22Rv1 (cell line): ENCODE data around the gene PYDC2.

Source experiments
- H3K27ac ChIP-seq: fragments of 450-650 bp; 2 replicates; pipeline ENCODE4 v1.5.1; 2017
- ZFX ChIP-seq: fragments of 450-650 bp; IDR thresholded peaks from 2 replicates; pipeline ENCODE4 v1.6.1; 2017; ENCODE audit warnings: antibody characterized with exemption, borderline replicate concordance
- TF ChIP-seq, protein P1 (sequence below): fragments of 450-650 bp; IDR thresholded peaks from 2 replicates; pipeline ENCODE4 v1.5.1; 2017; ENCODE audit warnings: mild to moderate bottlenecking

Gene PYDC2

DNA sequence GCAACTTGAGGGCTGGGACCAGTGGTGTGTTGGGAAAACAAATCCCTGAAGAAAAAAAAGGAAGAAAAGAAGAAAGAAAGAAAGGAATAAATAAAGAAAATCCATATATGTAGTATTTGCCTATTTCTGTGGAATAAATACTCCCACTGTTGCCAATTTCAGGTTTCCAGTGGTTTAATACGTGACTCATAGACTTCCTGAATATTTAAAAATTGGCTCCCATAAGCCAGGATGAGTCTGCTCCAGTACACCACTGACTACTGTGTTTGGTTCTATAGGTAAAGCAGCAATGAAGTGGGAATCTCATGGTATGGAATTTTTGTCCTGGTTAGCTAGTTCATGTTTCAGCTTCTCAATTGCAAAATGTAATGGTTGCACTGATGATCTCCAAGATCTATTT, 31.6 kb downstream of the PYDC2 start:
- TF ChIP-seq ZFX, result no peak
- TF ChIP-seq, protein P1, sequence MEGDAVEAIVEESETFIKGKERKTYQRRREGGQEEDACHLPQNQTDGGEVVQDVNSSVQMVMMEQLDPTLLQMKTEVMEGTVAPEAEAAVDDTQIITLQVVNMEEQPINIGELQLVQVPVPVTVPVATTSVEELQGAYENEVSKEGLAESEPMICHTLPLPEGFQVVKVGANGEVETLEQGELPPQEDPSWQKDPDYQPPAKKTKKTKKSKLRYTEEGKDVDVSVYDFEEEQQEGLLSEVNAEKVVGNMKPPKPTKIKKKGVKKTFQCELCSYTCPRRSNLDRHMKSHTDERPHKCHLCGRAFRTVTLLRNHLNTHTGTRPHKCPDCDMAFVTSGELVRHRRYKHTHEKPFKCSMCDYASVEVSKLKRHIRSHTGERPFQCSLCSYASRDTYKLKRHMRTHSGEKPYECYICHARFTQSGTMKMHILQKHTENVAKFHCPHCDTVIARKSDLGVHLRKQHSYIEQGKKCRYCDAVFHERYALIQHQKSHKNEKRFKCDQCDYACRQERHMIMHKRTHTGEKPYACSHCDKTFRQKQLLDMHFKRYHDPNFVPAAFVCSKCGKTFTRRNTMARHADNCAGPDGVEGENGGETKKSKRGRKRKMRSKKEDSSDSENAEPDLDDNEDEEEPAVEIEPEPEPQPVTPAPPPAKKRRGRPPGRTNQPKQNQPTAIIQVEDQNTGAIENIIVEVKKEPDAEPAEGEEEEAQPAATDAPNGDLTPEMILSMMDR, result no peak
- no peak overlapping the region for H3K27ac ChIP-seq

DNA sequence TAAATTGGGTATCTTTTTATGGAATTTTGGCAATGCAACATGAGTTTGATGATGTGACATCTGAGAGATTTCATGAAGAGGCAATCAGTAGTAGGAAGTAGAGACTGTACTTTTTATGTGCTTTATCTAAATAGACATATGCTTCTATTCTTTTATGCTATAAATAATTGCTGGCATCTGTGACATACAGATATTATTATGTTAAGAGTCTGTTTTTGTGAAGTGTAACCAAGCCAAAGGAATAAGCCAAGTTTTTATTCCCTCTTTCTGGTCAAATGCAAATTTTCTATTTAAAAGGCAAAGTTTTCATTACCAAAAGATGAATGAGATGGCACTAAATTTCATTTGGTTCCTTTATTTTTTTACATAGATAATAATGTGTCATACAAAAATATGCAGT, 32.4 kb downstream of the PYDC2 start:
- TF ChIP-seq, protein P1, result no peak
- TF ChIP-seq ZFX, result no peak
- H3K27ac ChIP-seq, result no peak overlapping the region

DNA sequence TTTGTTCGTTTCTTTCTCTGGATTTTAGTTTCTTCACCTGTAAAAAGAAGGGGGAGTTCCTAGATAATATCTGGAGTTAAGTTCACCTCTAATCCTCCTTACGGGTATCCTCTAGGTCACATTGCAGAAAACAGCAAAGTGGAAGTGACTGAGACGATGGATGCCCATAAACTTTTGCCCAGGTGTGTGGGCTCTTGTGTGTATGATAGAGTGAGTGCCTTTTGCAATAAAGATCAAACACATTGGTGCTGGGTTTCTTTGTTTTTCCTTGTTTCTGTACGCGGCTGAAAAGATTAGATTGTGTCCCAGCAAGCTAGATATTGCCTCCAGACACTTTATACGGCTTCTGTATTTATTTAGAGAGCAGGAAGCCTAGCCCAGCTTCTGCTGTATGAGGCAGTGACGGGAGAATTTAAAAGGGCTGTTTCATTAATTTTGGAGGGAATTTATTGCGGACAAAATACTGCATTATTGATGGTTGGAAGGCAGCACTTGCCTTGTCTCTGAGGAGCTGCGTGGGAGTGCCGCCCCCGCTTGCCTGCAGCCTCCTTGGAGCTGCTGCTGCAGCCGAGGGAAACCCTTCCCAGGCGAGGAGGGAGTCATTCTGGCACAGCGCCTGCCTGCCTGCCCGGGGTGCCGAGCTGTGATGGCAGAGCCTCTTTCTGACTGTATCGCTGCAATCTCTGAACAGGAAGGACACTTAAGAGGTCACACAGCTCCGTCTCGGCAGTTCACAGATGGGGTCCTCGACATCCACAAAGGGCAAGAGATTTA, 38.5 kb downstream of the PYDC2 start:
- no peak overlapping the region for H3K27ac ChIP-seq

DNA sequence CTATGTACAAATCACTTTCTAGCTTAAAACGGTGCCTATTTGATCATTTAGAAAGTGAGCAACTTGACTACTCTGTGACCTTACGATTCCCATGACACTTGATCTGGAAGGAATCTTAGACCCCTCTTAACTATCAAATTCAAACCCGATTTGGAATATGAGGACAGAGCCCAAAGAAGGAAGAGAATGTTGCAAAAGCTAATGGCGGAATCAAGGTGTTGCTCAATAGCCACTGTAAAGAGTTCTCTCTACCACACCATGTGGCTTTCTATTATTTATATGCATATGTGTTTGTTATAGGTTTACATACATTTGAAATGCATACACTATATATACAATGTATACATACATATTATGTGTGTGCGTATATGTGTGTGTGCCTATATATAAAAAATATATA, 39.9 kb downstream of the PYDC2 start:
- H3K27ac ChIP-seq, result no peak overlapping the region
- TF ChIP-seq, protein P1, result no peak
- no peak for TF ChIP-seq ZFX

More for the DNA sequence above, 38.5 kb downstream of the PYDC2 start:
- no peak for TF ChIP-seq ZFX
- TF ChIP-seq, protein P1, result no peak

DNA sequence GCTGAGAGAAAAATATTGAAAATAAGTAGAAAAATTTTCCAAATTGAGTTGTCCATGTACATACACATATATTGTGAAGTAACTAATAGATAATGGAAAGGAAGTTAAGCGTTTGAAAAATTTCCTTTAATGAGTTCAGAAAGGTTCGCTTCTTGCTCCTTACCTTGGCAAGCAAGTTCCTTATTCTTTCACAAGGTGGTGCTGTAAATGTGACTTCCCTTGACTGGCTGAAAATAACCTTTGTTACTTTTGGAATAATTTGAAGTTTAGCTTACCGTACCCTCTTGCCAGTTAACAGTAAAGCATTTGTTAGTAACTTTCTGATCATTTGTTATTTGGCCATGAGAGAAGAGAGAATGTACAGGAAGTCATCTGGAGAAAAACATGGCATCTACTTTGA, 41.6 kb downstream of the PYDC2 start:
- H3K27ac ChIP-seq, result no peak overlapping the region
- TF ChIP-seq ZFX, result no peak
- TF ChIP-seq, protein P1, result peak; percentile 63

DNA sequence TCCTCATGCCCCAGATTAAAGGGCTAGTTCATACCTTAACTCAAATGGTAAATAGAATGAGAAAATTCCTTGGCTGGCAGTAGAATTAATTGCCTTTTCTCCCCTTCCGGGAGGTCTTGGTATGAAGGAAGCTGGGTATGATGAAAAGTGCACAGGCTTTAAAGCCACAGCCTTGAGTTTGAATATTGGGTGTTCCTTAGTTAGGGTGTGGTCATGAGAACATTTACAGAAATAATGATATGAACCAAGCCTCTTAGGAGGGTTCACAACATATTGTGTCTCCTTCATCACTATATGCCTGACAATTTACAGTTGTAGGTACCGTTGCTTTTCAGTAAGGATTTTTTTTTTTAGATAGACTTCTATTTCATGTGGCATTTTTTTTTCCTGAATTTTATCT, 48.1 kb downstream of the PYDC2 start:
- TF ChIP-seq, protein P1, result no peak
- TF ChIP-seq ZFX, result no peak
- H3K27ac ChIP-seq, result no peak overlapping the region
